ENCODE measurements around the gene GPX8.

Gene GPX8

DNA sequence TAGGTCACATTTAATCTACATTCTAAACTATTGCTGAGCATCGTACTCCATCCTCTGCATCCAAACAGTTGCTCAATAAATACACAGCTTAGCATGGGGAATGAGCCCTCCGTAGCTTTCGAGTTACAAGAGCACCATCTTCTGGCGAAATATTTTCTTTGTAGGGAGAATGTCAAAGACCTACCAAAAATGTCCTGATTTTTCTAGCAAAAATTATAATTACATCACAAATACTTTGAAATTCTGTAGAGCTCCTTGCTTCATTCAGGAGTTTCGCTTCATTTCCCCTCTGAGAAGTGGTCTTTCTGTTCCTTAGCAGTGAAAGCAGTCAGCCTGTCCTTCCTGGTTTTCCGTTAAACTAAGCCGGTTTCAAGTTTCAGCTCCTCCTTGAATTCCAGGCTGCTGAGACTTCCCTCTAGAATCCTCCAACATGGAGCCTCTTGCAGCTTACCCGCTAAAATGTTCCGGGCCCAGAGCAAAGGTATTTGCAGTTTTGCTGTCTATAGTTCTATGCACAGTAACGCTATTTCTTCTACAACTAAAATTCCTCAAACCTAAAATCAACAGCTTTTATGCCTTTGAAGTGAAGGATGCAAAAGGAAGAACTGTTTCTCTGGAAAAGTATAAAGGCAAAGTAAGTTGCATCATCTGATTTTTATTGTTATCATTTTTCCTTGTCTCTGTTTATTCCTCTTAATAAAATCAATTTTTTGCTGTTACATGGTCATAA is at the start of gene GPX8:
GPX8 (plus strand) TSS at position 409 of the 730 bp plus-strand sequence; CDS start at position 431, 22 bp downstream.
- peak; percentile 80 for DNase-seq (ENCODE audit: extremely low read depth, low read depth)
- H3K4me3 ChIP-seq (replicated peaks; ENCODE audit: low read depth, low read length) = peak within 1 kb of the TSS; percentile 58
- peak; percentile 43 for TF ChIP-seq CTCF (IDR thresholded peaks at IDR 0.05; ENCODE audit: low read depth, low read length, missing control alignments)

- no peak for TF ChIP-seq CTCF (IDR thresholded peaks at IDR 0.05; ENCODE audit: low read depth, low read length, missing control alignments)
- DNase-seq (ENCODE audit: extremely low read depth, low read depth) = no peak
- H3K4me3 ChIP-seq (replicated peaks; ENCODE audit: low read depth, low read length) = no peak overlapping the region
Measured at GRCh38 chr5:55110217-55110616, 49.8 kb upstream of the GPX8 start.

GRCh38 chr5:55113327-55113726 is 46.6 kb upstream of the GPX8 start:
- DNase-seq (ENCODE audit: extremely low read depth, low read depth) = no peak
- no peak for TF ChIP-seq CTCF (IDR thresholded peaks at IDR 0.05; ENCODE audit: low read depth, low read length, missing control alignments)
- H3K4me3 ChIP-seq (replicated peaks; ENCODE audit: low read depth, low read length) = no peak overlapping the region

GRCh38 chr5:55114061-55114460 is 45.9 kb upstream of the GPX8 start:
- no peak for DNase-seq (ENCODE audit: extremely low read depth, low read depth)
- TF ChIP-seq CTCF (IDR thresholded peaks at IDR 0.05; ENCODE audit: low read depth, low read length, missing control alignments) = no peak
- H3K4me3 ChIP-seq (replicated peaks; ENCODE audit: low read depth, low read length) = no peak overlapping the region

DNA sequence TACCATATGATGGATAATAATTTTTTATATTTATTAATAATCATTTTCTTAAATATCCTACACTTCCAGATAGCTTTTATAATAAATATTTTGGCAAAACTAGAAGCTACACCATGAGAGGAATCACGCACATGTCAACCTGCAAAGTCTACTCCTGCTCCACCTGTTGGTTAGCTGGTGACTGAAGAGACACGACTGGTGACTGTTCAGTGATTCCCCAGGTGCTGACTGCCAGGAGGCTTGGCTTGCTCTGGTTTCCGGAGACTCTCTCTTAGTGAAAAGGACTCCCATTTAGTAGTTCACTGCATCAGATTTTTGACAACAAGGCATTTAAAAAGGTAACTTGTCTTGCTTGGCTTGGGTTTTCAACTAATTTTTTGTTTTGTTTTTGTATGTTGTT is 36.6 kb upstream of the GPX8 start:
- TF ChIP-seq CTCF (IDR thresholded peaks at IDR 0.05; ENCODE audit: low read depth, low read length, missing control alignments) = no peak
- no peak for DNase-seq (ENCODE audit: extremely low read depth, low read depth)
- H3K4me3 ChIP-seq (replicated peaks; ENCODE audit: low read depth, low read length) = no peak overlapping the region

GRCh38 chr5:55134053-55134722 is 25.8 kb upstream of the GPX8 start:
- no peak for TF ChIP-seq CTCF (IDR thresholded peaks at IDR 0.05; ENCODE audit: low read depth, low read length, missing control alignments)
- no peak for DNase-seq (ENCODE audit: extremely low read depth, low read depth)
- H3K4me3 ChIP-seq (replicated peaks; ENCODE audit: low read depth, low read length) = no peak overlapping the region

Data from HFF-Myc (cell line).